Medulla oblongata (tissue), 1 donor: ENCODE results near the gene CACNA1C.

Experiments used
- DNase-seq: peaks from one replicate; pipeline ENCODE4 v3.0.0-alpha.2; 2015; ENCODE audit errors: extremely low spot score

The CACNA1C gene

DNA sequence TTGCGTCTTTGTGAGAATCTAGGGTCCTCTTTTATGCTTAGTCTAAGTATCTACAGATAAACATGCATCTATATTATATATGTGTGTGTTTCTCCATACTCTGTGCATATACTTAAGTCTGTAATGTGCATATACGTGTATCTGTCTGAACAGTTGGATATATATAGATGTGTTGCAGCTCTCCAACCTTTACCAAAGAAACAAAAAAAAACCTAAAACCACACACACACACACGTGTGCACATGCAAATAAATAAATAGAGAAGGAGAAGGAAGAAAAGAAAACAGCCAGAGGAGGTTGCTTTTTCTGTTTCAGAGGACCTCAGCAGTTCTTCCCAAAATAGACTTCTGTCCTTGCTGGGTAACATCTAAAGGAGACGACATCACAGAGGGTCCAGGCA, 244.9 kb downstream of the CACNA1C start:
- no peak for DNase-seq

DNA sequence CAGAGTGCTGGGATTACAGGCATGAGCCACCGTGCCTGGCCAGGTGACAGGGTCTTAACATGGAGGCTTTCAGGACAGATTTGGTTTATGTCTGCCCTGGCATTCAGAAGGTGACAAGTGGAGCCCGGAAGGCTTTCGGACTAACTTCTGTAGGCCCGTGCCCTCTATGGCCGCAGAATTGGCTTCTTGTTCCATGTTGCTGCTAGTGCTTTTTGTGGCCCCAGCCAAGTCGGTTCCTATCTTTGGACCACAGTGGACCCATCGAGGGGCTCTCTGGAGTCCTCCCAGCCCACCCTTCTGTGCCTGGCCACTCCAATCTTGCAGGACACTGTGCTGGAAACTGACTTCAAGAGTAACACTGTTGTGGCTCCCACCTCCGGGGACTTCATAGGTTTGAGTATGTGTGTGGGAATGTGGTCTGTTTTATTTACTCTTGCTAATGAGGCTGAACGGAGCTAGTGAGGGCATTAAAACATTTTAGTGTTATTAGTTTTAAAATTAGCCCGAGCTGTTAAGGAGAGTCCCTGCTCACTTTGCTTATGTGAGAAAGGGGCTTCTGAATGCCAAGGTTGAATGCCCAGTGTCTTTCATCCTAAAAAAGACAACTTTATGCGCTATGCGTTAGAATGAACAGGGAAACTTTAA, 245.9 kb downstream of the CACNA1C start:
- DNase-seq = no peak

- no peak for DNase-seq
These were observed 246.4 kb downstream of the CACNA1C start for GRCh38 chr12:2299206-2299605.

GRCh38 chr12:2300168-2300567, 247.4 kb downstream of the CACNA1C start:
- DNase-seq = no peak

- DNase-seq = no peak
These were observed 248.1 kb downstream of the CACNA1C start for GRCh38 chr12:2300886-2301285.

DNA sequence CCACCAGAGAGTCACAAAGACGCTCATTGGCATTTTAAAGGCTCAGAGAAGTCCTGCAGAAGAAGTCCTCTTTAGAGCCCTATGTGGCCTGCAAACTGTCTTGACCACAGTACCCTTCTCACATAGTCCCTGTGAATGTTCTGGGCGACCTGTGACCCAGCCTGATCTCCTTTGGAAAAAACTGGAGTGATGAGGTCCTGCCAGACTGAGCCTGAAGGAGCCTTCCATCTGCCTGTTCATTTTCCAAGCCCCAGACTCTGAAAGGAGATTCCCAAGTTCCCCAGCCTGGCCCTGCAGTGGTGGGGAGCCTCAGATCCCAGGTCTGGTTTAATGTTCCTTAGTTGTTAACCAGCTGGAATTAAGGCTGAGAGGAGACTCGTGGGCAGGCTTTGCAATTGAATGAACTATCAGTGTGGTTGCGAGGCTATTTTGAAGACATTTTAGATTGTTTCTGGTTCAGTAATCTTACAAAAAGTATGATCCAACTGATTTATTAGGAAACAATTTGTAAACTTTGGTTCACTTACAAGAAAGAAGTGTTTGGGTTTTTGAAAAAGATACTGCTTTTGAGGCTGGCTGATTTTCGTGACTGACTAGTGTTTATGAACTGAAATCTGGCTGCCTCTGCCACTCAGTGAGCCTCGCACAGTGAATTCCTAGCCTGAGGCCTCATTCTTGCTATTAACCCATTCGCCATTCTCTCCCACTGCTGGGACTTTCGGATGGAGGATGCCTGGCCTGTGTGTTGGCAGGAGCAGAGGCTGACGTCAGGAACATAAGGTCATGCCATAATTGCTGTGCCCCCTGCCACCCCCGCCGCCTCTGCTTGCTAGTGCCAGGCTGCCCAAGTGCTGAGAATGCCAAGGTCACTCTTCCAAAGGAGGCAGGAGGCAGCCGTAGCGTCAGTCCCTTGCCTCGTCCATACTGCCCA, 249.0 kb downstream of the CACNA1C start:
- no peak for DNase-seq

DNA sequence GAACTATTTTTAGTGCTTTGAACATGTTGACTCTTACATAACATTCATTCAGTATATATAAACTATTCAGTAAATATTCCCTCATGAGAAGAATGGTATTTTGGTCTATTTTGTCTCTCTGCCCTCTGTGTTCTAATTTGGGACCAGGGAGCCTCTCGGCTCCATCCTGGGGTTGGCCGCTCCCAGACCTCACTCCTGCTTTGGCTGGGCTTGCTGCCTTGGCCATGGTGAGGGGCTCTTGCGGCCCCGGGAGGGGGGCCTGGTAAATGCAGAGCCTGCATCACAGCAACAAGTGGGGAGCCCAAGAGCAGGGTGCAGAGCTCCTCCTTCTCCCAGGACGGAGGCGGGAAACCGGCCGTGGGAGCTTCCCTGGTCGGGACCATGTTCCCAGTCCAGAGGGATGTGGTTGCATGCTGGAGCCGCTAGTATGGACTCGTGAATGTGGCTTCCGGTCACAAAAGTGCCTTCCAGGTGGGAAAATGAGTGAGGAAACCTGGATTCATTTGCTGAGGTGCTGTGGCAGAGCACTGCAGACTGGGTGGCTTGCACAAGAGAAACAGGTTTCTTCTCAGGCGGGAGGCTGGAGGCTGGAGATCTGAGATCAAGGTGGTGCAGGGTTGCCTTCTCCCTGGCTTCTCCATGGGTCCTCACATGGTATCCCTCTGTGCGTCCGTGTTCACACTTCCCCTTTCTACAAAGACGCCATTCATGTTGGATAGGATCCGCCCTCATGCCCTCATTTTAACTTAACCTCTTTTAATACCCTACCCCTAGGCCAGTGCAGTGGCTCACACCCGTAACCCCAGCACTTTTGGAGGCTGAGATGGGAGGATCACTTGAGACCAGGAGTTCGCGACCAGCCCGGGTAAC, 250.2 kb downstream of the CACNA1C start:
- DNase-seq = no peak

GRCh38 chr12:2304223-2304622, 251.4 kb downstream of the CACNA1C start:
- DNase-seq = no peak

DNA sequence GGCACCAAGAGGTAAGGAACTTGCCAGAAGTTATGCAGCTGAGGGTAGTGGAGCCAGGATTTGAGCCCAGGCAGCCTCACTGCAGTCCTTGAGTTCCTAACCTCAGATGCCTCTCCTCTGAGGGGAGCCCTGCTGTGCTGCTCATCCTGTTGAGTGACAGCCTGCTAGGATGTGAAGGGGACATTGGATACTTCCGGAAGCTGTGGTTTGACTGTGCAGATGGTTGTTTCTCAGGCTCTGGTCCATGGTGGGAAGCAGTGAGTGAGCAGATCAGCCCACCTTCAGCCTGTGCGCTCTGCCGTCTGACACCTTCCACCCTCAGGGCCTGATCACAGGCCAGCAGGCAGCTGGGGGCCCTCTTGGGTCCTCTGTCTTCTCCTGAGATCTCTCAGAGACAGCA, 253.2 kb downstream of the CACNA1C start:
- no peak for DNase-seq

DNA sequence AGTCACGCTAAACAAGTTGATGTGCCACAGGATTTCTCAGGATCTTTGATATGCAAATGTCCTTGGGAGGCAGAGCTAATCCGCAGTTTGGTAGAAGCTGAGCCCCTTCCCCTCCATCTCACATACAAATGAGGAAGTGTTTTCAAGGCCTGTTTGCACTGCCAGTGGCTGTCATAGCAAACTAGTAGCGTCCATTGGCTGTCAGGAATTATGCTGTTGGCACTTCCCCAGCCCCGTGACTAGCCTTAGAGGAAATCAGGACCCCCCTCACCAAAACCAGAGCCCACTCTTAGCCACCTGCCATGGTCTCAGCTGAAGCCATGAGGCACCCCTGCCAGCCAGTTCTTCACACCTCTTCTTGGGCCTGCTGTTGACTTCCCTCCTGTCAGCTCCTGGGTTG, 253.9 kb downstream of the CACNA1C start:
- DNase-seq = no peak

GRCh38 chr12:2307550-2307949, 254.8 kb downstream of the CACNA1C start:
- no peak for DNase-seq

GRCh38 chr12:2309647-2310046, 256.9 kb downstream of the CACNA1C start:
- no peak for DNase-seq

GRCh38 chr12:2311020-2311778, 258.4 kb downstream of the CACNA1C start:
- no peak for DNase-seq

DNA sequence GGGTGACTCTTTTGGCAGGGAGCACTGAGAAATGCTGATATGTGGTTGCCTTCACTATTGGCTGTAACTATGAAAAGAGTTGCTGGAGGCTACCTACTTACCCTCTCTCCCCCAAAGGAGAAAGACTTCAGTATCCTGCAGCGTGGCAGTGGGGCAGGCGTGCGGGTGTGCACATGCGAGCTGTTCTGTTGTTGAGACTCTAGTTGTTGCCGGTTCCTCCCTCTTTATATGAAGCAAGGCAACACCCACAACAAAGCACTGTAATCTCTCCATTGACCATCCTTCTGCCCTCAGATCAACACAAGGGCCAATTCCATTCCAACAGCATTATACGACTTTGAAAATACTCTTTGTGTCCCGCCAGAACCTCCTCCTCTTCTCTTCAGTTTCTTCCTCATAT, 259.4 kb downstream of the CACNA1C start:
- no peak for DNase-seq

GRCh38 chr12:2312770-2313169, 260.0 kb downstream of the CACNA1C start:
- DNase-seq = no peak

- DNase-seq = no peak
These were observed 261.7 kb downstream of the CACNA1C start for GRCh38 chr12:2314492-2314891.

DNA sequence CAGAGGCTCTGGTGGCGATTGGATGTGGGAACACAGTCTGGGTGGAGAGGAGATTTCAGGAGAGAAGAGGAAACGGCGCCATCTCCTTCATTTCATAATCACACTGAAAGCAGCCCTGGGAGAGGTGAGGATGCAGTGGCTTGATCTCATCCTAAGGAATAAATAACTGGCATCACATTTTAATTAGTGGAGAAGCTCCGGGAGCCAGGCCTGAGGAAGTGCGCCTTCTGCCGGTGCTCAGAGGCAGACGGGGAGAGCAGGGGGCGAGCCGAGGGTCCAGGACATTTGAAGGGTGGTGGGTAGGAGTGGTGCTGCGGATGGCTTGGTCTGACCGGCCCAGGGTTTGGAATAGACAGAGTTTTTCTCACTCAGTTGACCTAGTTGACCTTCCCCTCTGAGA, 265.0 kb downstream of the CACNA1C start:
- no peak for DNase-seq

GRCh38 chr12:2318286-2318685, 265.5 kb downstream of the CACNA1C start:
- no peak for DNase-seq

DNA sequence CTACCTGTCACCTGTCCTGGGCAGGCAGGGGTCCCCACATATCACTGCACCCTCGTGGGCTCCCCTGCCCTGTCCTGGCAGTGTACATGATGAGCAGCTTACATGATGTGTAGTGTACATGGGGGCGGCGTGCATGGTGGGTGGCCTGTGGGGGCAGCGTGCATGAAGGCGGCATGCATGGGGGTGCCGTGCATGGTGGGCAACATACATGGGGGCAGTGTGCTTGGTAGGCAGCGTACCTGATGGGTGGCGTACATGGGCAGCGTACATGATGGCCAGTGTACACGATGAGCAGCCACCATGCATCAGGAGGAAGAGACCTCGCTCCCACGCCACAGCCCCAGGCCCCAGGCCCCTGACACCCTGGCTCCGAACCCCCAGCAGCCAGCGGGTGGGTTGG, 266.3 kb downstream of the CACNA1C start:
- DNase-seq = no peak

DNA sequence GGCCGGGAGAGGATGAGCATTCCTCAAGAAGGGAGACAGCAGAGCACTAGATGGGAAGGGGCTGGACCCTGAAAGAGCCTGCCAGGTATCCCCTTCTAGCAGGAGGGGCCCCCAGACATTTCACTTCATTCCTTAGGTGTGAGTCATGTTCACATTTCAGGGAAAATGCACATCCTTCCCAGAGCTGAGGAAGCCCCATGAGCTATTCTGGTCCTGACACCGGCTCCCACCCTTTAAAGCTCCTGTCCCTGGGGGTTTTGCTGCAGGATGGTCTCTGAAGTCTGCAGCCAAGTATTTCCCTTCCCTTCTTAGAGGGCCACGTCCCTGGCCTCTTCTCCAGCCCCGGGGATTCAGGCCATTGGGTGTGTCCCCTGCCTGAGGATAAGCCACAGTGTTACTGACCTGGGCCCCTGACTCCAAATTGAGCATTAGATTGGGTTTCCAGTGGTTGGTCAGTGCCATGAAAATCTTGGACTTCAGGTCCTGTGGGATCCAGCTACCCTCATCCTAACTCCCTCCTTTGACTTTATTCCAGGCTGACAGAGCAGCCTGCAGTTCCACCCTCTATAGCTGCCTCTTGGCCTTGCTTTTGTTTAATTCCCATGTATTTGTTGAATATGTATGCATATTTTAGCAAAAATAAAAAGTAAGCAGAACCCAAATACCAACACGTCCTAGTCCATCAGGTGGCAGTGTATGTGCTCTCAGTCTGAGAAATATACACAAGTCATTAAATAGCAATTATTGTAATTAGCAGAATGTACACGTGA, 267.1 kb downstream of the CACNA1C start:
- DNase-seq = no peak

DNA sequence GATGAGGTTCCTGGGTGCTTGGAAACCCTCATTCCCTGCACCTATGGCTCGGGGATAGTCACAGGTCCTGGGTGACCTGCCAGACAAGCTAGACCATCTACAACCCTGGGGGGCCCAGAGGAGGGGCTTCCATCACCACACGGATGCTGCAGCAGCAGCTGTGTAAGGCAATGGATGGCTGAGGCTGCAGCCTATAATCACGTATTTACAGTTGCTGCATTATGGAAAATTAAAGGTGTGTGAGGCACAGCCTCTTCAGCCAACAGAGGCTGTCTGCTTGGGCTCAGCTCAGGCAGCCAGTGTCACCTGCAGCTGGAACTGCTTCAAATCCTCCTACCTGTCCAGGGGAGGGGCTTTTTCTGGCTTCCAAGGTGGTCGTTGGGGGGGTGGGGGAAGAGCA, 268.1 kb downstream of the CACNA1C start:
- no peak for DNase-seq
